ENCODE results near the gene INTS11. TPM values are rescaled to one million over a fixed set of nuclear protein-coding genes. Genes with fewer than 3 reads are reported as not detected.

INTS11 gene
- total RNA-seq, 4 donors from 2014 or later, result 61.5 to 82.0 (median 63.6) TPM

DNA sequence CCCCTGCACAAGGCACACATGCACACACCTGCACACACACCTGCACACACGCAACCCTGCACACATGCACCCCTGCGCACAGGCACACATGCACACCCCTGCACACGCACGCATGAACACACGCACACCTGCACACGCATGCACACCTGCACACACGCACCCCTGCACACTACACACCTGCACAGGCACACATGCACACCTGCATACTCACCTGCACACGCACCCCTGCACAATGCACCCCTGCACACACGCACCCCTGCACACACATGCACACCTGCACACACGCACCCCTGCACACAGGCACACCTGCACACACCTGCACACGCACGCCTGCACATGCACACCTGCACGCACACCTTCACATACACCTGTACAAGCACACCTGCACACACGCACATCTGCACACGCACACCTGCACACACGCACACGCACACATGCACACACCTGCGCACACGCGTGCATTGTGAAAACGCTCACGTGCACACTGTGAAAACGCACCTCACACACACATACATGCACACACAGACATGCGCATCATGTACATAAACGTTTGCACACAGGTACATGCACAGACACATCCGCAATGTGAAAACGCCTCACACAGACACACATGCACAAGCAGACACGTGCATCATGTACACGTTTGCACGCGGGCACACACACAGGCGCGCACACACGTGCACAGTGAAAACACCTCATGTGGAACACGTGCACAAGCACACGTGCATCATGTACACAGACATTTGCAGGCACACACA lies 16.5 kb upstream of the INTS11 start:
- H3K4me1 ChIP-seq, result peaks cover 16 to 49% (median 23%) of the 10 kb centered on the region in 3 donors
- no peak overlapping the region for H3K27ac ChIP-seq
- peaks cover 25 to 66% (median 49%) of the 10 kb centered on the region in 3 donors for H3K36me3 ChIP-seq
- no peak for TF ChIP-seq POLR2A (IDR thresholded peaks at IDR 0.05)
- TF ChIP-seq, protein P1, sequence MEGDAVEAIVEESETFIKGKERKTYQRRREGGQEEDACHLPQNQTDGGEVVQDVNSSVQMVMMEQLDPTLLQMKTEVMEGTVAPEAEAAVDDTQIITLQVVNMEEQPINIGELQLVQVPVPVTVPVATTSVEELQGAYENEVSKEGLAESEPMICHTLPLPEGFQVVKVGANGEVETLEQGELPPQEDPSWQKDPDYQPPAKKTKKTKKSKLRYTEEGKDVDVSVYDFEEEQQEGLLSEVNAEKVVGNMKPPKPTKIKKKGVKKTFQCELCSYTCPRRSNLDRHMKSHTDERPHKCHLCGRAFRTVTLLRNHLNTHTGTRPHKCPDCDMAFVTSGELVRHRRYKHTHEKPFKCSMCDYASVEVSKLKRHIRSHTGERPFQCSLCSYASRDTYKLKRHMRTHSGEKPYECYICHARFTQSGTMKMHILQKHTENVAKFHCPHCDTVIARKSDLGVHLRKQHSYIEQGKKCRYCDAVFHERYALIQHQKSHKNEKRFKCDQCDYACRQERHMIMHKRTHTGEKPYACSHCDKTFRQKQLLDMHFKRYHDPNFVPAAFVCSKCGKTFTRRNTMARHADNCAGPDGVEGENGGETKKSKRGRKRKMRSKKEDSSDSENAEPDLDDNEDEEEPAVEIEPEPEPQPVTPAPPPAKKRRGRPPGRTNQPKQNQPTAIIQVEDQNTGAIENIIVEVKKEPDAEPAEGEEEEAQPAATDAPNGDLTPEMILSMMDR (IDR thresholded peaks at IDR 0.05), result no peak
- H3K27me3 ChIP-seq, result no peaks in the 10 kb centered on the region
- no peak overlapping the region for H3K4me3 ChIP-seq
- intact Hi-C loops (cut with DNase I), result no loop called here
- 90 to 91% methylated on average over 35 to 36 of the region's 36 CpGs for WGBS, 2 donors
- H3K9me3 ChIP-seq, result no peaks in the 10 kb centered on the region
- DNase-seq, result no peak

DNA sequence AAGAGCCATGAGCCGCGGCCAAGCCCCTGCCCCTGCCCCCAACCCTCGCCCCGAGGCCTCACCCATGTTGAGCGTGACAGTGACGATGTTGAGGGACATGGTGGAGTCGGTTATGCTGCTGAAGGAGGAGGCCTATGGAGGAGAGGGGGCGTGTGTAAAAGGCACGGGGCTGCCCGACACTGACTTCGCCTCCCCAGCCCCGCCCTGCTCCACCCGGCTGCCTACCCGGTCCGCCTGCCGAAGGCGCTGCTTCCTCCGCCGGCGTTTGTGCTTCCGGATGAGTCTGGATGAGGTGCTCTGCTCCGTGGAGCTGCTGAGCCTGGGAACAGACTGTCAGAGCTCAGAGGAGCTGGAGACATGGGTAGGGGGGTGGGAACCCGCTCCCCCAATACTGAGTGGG lies 15.7 kb upstream of the INTS11 start:
- Histone ChIP-seq H3K9me3 (no peaks in the 10 kb centered on the region), H3K4me1 (peaks cover 8 to 41% (median 15%) of the 10 kb centered on the region in 3 donors), H3K36me3 (peaks cover 25 to 74% (median 51%) of the 10 kb centered on the region in 3 donors), H3K27me3 (no peaks in the 10 kb centered on the region), H3K4me3 (no peak overlapping the region), H3K27ac (no peak overlapping the region)
- WGBS, 2 donors, result 88 to 97% methylated on average over 6 to 8 of the region's 23 CpGs
- TF ChIP-seq, protein P1 (IDR thresholded peaks at IDR 0.05), result no peak
- no peak for TF ChIP-seq POLR2A (IDR thresholded peaks at IDR 0.05)
- intact Hi-C loops (cut with DNase I), result no loop called here
- DNase-seq, result no peak

DNA sequence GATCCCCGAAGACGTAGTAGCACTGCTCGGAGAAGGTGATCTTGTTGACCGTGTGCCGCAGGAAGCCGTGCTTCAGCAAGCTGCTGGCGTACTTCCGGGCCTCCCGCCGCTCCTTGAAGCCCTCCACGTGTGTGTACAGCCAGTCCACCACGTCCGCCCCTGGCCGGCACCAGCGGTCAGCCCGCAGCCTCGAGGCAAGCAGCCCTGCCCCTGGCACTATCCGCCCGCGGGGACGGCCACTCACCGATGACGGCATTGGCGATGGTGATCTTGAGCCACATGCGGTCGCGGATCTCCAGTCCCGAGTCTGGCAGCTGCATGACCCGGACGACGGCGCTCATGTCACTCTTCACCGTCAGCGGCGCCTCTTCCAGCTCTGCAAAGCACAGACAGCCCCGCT lies 13.8 kb upstream of the INTS11 start:
- no peak overlapping the region for H3K4me3 ChIP-seq
- intact Hi-C loops (cut with DNase I), result no loop called here
- no peak overlapping the region for H3K27ac ChIP-seq
- no peaks in the 10 kb centered on the region for H3K9me3 ChIP-seq
- 100% methylated on average over 2 of the region's 36 CpGs; no CpG with 5 or more reads in 1 of the 2 donors for WGBS, 2 donors
- DNase-seq, result no peak
- peaks cover 25 to 76% (median 51%) of the 10 kb centered on the region in 3 donors for H3K36me3 ChIP-seq
- H3K27me3 ChIP-seq, result no peaks in the 10 kb centered on the region
- peaks cover 3 to 40% (median 8%) of the 10 kb centered on the region in 3 donors for H3K4me1 ChIP-seq
- TF ChIP-seq, protein P1 (IDR thresholded peaks at IDR 0.05), result no peak
- TF ChIP-seq POLR2A (IDR thresholded peaks at IDR 0.05), result no peak

DNA sequence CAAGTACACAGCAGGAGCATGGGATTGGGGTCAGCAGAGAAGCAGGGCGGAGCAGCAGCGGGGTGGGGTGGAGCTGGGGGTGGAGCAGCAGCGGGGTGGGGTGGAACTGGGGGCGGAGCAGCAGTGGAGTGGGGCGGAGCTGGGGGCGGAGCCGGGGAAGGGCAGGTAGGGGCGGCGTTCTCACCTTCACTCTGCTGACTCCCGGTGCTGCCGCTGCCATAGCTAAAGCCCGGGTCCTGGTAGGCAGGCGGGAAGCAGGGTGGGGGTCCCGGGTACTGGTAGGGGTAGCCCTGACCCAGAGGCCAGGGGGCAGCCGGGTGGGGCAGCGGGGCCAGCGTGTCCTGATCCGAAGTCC lies 13.3 kb upstream of the INTS11 start:
- Histone ChIP-seq H3K27ac (peak overlapping the region in 1 of 4 donors; percentile 29), H3K4me3 (no peak overlapping the region), H3K36me3 (peaks cover 25 to 76% (median 51%) of the 10 kb centered on the region in 3 donors), H3K27me3 (no peaks in the 10 kb centered on the region), H3K9me3 (no peaks in the 10 kb centered on the region), H3K4me1 (peaks cover 8 to 40% (median 13%) of the 10 kb centered on the region in 3 donors)
- no peak for TF ChIP-seq POLR2A (IDR thresholded peaks at IDR 0.05)
- TF ChIP-seq, protein P1 (IDR thresholded peaks at IDR 0.05), result no peak
- no peak for DNase-seq
- intact Hi-C loops (cut with DNase I), result no loop called here
- no CpG with 5 or more reads among the region's 18 CpGs for WGBS, 2 donors

DNA sequence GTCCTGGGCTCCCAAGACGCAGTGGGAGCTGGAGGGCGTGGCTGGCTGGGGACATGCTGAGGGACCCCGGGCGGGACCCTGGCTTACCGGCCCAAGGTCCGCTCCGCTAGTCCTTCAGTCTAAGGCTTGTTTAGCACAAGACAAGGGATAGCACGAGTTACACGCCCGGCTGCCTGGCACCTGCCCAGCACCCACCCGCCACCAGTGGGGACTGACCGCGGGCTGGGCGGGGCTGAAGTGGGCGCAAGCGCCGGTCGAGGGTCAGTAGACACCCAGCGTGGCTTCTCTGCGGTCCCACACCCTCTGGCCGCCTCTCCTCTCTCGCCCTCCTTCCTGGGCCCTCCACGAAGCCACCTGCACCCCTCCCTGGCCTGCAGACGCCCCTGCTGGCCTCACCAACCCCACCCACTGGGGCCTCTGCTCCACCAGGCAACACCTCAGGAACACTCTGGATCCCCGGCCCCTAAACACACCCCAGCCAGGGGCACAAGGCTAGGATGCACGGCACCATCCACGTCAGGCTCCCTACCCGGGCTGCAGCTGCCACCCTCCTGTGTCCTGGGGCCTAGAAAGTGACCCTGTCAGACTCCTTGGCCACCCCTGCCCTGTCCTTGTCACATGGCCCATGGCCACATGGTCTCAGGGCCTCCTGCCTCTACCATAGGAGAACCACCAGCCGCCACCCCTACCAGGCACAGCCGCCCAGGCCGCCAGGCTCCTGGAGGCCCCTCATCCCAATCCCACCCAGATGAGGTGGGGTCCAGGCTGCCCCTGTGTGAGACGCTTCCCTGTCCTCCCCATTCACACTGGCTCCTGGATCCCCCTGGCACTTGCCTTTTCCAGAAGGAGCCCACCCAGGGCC lies 12.7 kb upstream of the INTS11 start:
- peaks cover 25 to 71% (median 51%) of the 10 kb centered on the region in 3 donors for H3K36me3 ChIP-seq
- 95% methylated on average over 4 to 13 of the region's 32 CpGs for WGBS, 2 donors
- intact Hi-C loops (cut with DNase I), result no loop called here
- H3K27ac ChIP-seq, result peak overlapping the region in 1 of 4 donors; percentile 29
- H3K4me1 ChIP-seq, result peaks cover 14 to 40% (median 18%) of the 10 kb centered on the region in 3 donors
- no peak for TF ChIP-seq POLR2A (IDR thresholded peaks at IDR 0.05)
- TF ChIP-seq, protein P1 (IDR thresholded peaks at IDR 0.05), result no peak
- no peaks in the 10 kb centered on the region for H3K27me3 ChIP-seq
- H3K9me3 ChIP-seq, result no peaks in the 10 kb centered on the region
- H3K4me3 ChIP-seq, result no peak overlapping the region
- DNase-seq, result no peak
